H1 (cell line): Measurements from ENCODE around the gene TOR1AIP1. TPM values are rescaled to one million over a fixed set of nuclear protein-coding genes. Genes with fewer than 3 reads are reported as not detected.

ENCODE experiments used
- CTCF ChIA-PET: fragments of 300-600 bp; sonication (Branson Sonifier 250); formaldehyde crosslinking; loops from one replicate; lab custom pipeline; 2021; ENCODE audit not compliant: partially characterized antibody; lab: Charles Lee
- POLR2A ChIA-PET: fragments of 300-600 bp; sonication (Branson Sonifier 250); formaldehyde crosslinking; loops from one replicate; lab custom pipeline; 2021; ENCODE audit warnings: inconsistent platforms; ENCODE audit not compliant: partially characterized antibody; lab: Charles Lee
- DNase-seq, 2 experiments: peaks; one replicate each; pipeline versions ENCODE4 v3.0.0 to v3.0.0-alpha.2; 2010 to 2022; ENCODE audit warnings: low spot score in 2 of 2, low read depth in 1 of 2, mixed read lengths in 1 of 2
- FAIRE-seq: peaks from 2 replicates; lab custom pipeline; 2011; peaks lifted over from hg19 to GRCh38; lab: Jason Lieb, UNC
- H2AFZ ChIP-seq: 2 replicates; pipeline ENCODE4 v1.8.1; 2012; ENCODE audit warnings: low read length, inconsistent platforms
- H2AK5ac ChIP-seq: 2 replicates; pipeline ENCODE4 v1.6.1; 2013; ENCODE audit warnings: low read depth, low read length
- H2BK120ac ChIP-seq: replicated peaks from 2 replicates; pipeline ENCODE3; 2013; ENCODE audit warnings: low read depth, low read length, inconsistent platforms
- H2BK12ac ChIP-seq: 2 replicates; pipeline ENCODE4 v1.6.1; 2013; ENCODE audit warnings: low read depth, low read length
- H2BK15ac ChIP-seq: 2 replicates; pipeline ENCODE4 v1.6.1; 2013; ENCODE audit warnings: low read length
- H2BK20ac ChIP-seq: 2 replicates; pipeline ENCODE4 v1.6.1; 2013; ENCODE audit warnings: low read length
- H2BK5ac ChIP-seq: 2 replicates; pipeline ENCODE4 v1.6.1; 2013; ENCODE audit warnings: low read depth, low read length
- H3K14ac ChIP-seq: 2 replicates; pipeline ENCODE4 v1.6.1; 2013; ENCODE audit warnings: inconsistent platforms; ENCODE audit not compliant: insufficient read length
- H3K18ac ChIP-seq: 2 replicates; pipeline ENCODE4 v1.6.1; 2013; ENCODE audit warnings: low read length; ENCODE audit errors: extremely low read depth
- H3K23ac ChIP-seq: 2 replicates; pipeline ENCODE4 v1.6.1; 2013; ENCODE audit warnings: inconsistent platforms; ENCODE audit not compliant: insufficient read length
- H3K23me2 ChIP-seq: 2 replicates; pipeline ENCODE4 v1.6.1; 2013; ENCODE audit warnings: low read depth, low read length
- H3K27ac ChIP-seq: 2 replicates; pipeline ENCODE4 v1.6.1; 2011; ENCODE audit warnings: low read depth, low read length, inconsistent platforms
- H3K27me3 ChIP-seq, 4 experiments: replicated peaks in 1 of 4; 1 replicate in 1 of 4; 2 replicates in 3 of 4; pipeline versions ENCODE4 v1.6.1 to v1.8.1; 2011 to 2013; ENCODE audit warnings: low read length in 3 of 4, mild to moderate bottlenecking in 3 of 4, inconsistent platforms in 2 of 4, mixed read lengths in 2 of 4, moderate library complexity in 1 of 4; ENCODE audit not compliant: control insufficient read depth in 3 of 4, insufficient read depth in 3 of 4; ENCODE audit errors: extremely low read depth in 1 of 4
- H3K36me3 ChIP-seq, 4 experiments: 2 replicates each; pipeline versions ENCODE4 v1.6.1 to v1.8.1; 2011 to 2013; ENCODE audit warnings: mild to moderate bottlenecking in 4 of 4, low read length in 3 of 4, moderate library complexity in 2 of 4, control low read depth in 1 of 4, inconsistent platforms in 1 of 4; ENCODE audit not compliant: insufficient read depth in 4 of 4, control insufficient read depth in 2 of 4
- H3K4ac ChIP-seq: replicated peaks from 2 replicates; pipeline ENCODE3; 2013; ENCODE audit warnings: low read length, low read depth, mixed read lengths, inconsistent platforms; ENCODE audit not compliant: insufficient read length
- H3K4me1 ChIP-seq, 4 experiments: replicated peaks in 1 of 4; 1 replicate in 1 of 4; 2 replicates in 3 of 4; pipeline versions ENCODE4 v1.6.1 to v1.8.1; 2011 to 2013; ENCODE audit warnings: low read length in 3 of 4, inconsistent platforms in 2 of 4, mixed read lengths in 1 of 4; ENCODE audit not compliant: insufficient read depth in 4 of 4, control insufficient read depth in 3 of 4
- H3K4me2 ChIP-seq, 2 experiments: 2 replicates each; pipeline versions ENCODE4 v1.6.1 to v1.8.1; 2011 to 2013; ENCODE audit warnings: low read depth in 2 of 2, low read length in 2 of 2, control low read depth in 1 of 2, inconsistent platforms in 1 of 2, mild to moderate bottlenecking in 1 of 2; ENCODE audit not compliant: insufficient read depth in 1 of 2
- H3K4me3 ChIP-seq, 4 experiments: fragments of 200-600, 300-600 bp in 1 of 4; sonication (generic), shearing (Covaris generic), sonication (Bioruptor Twin) in 1 of 4; 2 replicates each; pipeline versions ENCODE4 v1.5.1 to v1.8.1; 2011 to 2016; ENCODE audit warnings: low read length in 4 of 4, low read depth in 3 of 4, control low read depth in 2 of 4, inconsistent platforms in 2 of 4, mild to moderate bottlenecking in 2 of 4, mixed read lengths in 1 of 4, moderate library complexity in 1 of 4; ENCODE audit not compliant: insufficient read depth in 2 of 4; ENCODE audit errors: extremely low read depth in 1 of 4
- H3K56ac ChIP-seq: replicated peaks from 2 replicates; pipeline ENCODE3; 2013; ENCODE audit warnings: low read depth, mild to moderate bottlenecking, mixed read lengths, low read length, inconsistent platforms; ENCODE audit not compliant: insufficient read length
- H3K79me1 ChIP-seq: 2 replicates; pipeline ENCODE4 v1.6.1; 2013; ENCODE audit warnings: low read depth, low read length, control low read depth
- H3K79me2 ChIP-seq, 2 experiments: 2 replicates each; pipeline versions ENCODE4 v1.6.1 to v1.8.1; 2012 to 2013; ENCODE audit warnings: low read length in 2 of 2, mild to moderate bottlenecking in 2 of 2, inconsistent platforms in 1 of 2; ENCODE audit not compliant: insufficient read depth in 2 of 2, control insufficient read depth in 1 of 2
- H3K9ac ChIP-seq, 4 experiments: replicated peaks in 1 of 4; 1 replicate in 1 of 4; 2 replicates in 3 of 4; pipeline versions ENCODE4 v1.6.1 to v1.8.1; 2011 to 2013; ENCODE audit warnings: low read depth in 3 of 4, low read length in 3 of 4, control low read depth in 2 of 4, mild to moderate bottlenecking in 2 of 4, moderate library complexity in 2 of 4, inconsistent platforms in 1 of 4; ENCODE audit errors: extremely low read depth in 1 of 4
- H3K9me3 ChIP-seq, 2 experiments: 2 replicates each; pipeline versions ENCODE4 v1.6.1 to v1.8.1; 2012 to 2013; ENCODE audit warnings: mild to moderate bottlenecking in 2 of 2, moderate library complexity in 2 of 2, control low read depth in 1 of 2, inconsistent platforms in 1 of 2, low read depth in 1 of 2, low read length in 1 of 2, mixed read lengths in 1 of 2; ENCODE audit not compliant: insufficient read depth in 2 of 2
- H4K20me1 ChIP-seq, 2 experiments: replicated peaks in 1 of 2; 2 replicates each; pipeline versions ENCODE3 to v1.8.1; 2011 to 2013; ENCODE audit warnings: inconsistent platforms in 2 of 2, low read length in 2 of 2, mild to moderate bottlenecking in 1 of 2; ENCODE audit not compliant: insufficient read depth in 2 of 2, control insufficient read depth in 1 of 2
- H4K5ac ChIP-seq: 2 replicates; pipeline ENCODE4 v1.6.1; 2013; ENCODE audit warnings: low read length, low read depth, mixed read lengths, inconsistent platforms; ENCODE audit not compliant: insufficient read length
- H4K8ac ChIP-seq: 2 replicates; pipeline ENCODE4 v1.8.0; 2013; ENCODE audit warnings: mild to moderate bottlenecking, moderate library complexity, low read length, inconsistent platforms; ENCODE audit not compliant: insufficient read depth; ENCODE audit errors: extremely low read depth
- H4K91ac ChIP-seq: replicated peaks from 2 replicates; pipeline ENCODE3; 2013; ENCODE audit warnings: low read length, mixed read lengths, inconsistent platforms; ENCODE audit not compliant: insufficient read length
- CHD1 ChIP-seq: IDR thresholded peaks from 2 replicates; pipeline ENCODE4 v1.6.1; 2012; ENCODE audit warnings: low read depth, low read length, improper control_type of control experiment
- CTBP2 ChIP-seq: IDR thresholded peaks from 2 replicates; pipeline ENCODE4 v1.7.0; 2011; ENCODE audit warnings: borderline replicate concordance, mild to moderate bottlenecking, moderate library complexity, mixed read lengths, low read length; ENCODE audit not compliant: insufficient read depth, insufficient read length
- GABPA ChIP-seq: IDR thresholded peaks from 2 replicates; pipeline ENCODE4 v1.6.1; 2011; ENCODE audit warnings: mild to moderate bottlenecking, low read length, moderate library complexity, borderline replicate concordance; ENCODE audit not compliant: insufficient read depth
- HDAC2 ChIP-seq, 2 experiments: fragments of 300-600 bp in 1 of 2; sonication (generic) in 1 of 2; IDR thresholded peaks; 2 replicates each; pipeline ENCODE4 v1.6.1; 2011 to 2012; ENCODE audit warnings: low read depth in 2 of 2, low read length in 2 of 2, mild to moderate bottlenecking in 2 of 2, moderate library complexity in 2 of 2, borderline replicate concordance in 1 of 2, inconsistent platforms in 1 of 2
- RAD21 ChIP-seq, 2 experiments: IDR thresholded peaks in 1 of 2; conservative IDR thresholded peaks in 1 of 2; 2 replicates each; pipeline ENCODE4 v1.6.1; 2011; ENCODE audit warnings: low read depth in 2 of 2, low read length in 2 of 2, improper control_type of control experiment in 1 of 2, inconsistent platforms in 1 of 2, mild to moderate bottlenecking in 1 of 2, moderate library complexity in 1 of 2
- RBBP5 ChIP-seq: IDR thresholded peaks from 2 replicates; pipeline ENCODE4 v1.7.1; 2012; ENCODE audit warnings: low read depth, mild to moderate bottlenecking, inconsistent platforms, low read length, moderate library complexity, borderline replicate concordance
- SIN3A ChIP-seq, 2 experiments: IDR thresholded peaks in 1 of 2; conservative IDR thresholded peaks in 1 of 2; 2 replicates each; pipeline ENCODE4 v1.6.1; 2011 to 2012; ENCODE audit warnings: low read length in 2 of 2, improper control_type of control experiment in 1 of 2, low read depth in 1 of 2, mild to moderate bottlenecking in 1 of 2
- SIX5 ChIP-seq: IDR thresholded peaks from 2 replicates; pipeline ENCODE4 v1.6.1; 2011; ENCODE audit warnings: mild to moderate bottlenecking, low read depth, low read length
- WGBS, 2 experiments: shearing (Covaris generic) in 1 of 2; methylation state at CpG; one replicate each; pipeline versions ENCODE4 v1.1.6 to v1.1.7; 2013 to 2015; ENCODE audit warnings: low lambda C conversion rate in 2 of 2, mixed read lengths in 2 of 2, inconsistent platforms in 1 of 2, low coverage in 1 of 2, missing lambda C conversion rate in 1 of 2; ENCODE audit not compliant: insufficient replicate concordance in 2 of 2, insufficient coverage in 1 of 2, insufficient read length in 1 of 2; ENCODE audit errors: extremely low coverage in 1 of 2, missing lambda C conversion rate in 1 of 2; 5-methylcytosine and 5-hydroxymethylcytosine counted together
- polyA plus RNA-seq, 7 experiments: library from polyadenylated mRNA; depleted of rRNA in 3 of 7; stranded (reverse) in 5 of 7; unstranded in 2 of 7; fragments of >200 nt in 5 of 7; fragments of 200-250 nt in 2 of 7; gene quantifications; 1 replicate in 5 of 7; 2 replicates in 1 of 7; 4 replicates in 1 of 7; pipeline versions ENCODE4 v1.2.1 to v1.2.3, GENCODE V29; 2011 to 2013; ENCODE audit warnings: missing spikeins in 2 of 7, mixed read lengths in 2 of 7
- total RNA-seq: library from RNA; stranded (reverse); fragmentation: NEBNext Ultra II Directional; extraction: Animal tissue kit (Norgen Biotek cat#: 25700); gene quantifications from 2 replicates; pipeline ENCODE4 v1.2.1, GENCODE V29; 2021

TOR1AIP1 gene
- total and polyA plus RNA-seq, 2 of the 8 experiments (the other 6 are each of a cell fraction or from before 2014, with no cell fraction given), result 5.7 to 22.8 TPM

DNA sequence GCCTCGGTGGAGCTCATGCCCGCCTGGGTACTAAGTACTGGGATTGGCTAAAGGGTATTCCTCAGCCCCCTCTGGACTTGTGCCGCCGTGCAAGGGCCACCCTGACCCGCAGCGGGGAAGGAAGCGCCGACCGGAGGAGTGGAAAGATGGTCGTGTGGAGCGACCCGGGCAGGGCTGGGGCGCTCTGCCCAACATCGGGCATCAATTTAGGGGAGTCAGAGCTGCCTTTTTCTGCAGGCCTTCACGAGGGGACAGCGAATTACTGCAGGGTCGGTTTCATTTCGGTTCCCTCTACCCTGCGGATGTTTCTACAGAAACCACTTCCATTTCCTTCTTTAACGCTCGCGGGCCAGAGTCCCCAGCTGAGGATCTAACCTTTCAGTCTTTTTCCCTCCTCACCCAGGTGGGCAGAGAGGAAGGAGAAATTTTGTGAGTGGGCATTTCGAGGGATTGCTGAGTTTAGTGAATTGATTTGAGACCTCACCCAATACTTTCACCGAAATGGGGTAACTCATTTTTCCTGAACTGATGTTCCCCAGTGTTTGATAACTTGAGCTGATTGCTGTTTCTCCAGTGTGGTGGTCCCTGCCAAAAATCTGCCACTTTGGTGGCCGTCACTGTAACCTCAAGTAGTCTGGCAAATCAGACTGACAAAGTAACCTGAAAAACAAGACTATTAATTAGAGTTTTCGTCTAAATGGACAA, 1.1 kb downstream of the TOR1AIP1 start:
- ChIA-PET POLR2A (interaction anchor here (0.9 to 2.7 kb wide), 15 partner anchors 8 to 86 kb away, joined by 3 to 16 read pairs (median 4); partner anchors contain the start of gene CEP350), CTCF (interaction anchor here (0.5 to 2.8 kb wide), 10 partner anchors 8 to 284 kb away, joined by 3 to 12 read pairs (median 4); partner anchors contain the start of gene CEP350)
- FAIRE-seq (no peak), DNase-seq (no peak)
- peak overlapping the region; percentile 93 for H3K27ac ChIP-seq
- H3K79me1 ChIP-seq, result peaks cover 1% of the 10 kb centered on the region; the same call in 1 of the 2 replicates
- H4K5ac ChIP-seq, result peak overlapping the region; percentile 91
- peak overlapping the region; percentile 46 for H2BK5ac ChIP-seq
- no peak overlapping the region for H3K14ac ChIP-seq
- H3K27me3 ChIP-seq, result no peaks in the 10 kb centered on the region
- no peak overlapping the region; the same call in 1 of the 2 replicates for H2BK12ac ChIP-seq
- no peak overlapping the region for H3K4ac ChIP-seq
- peak overlapping the region; percentile 92; the same call in 1 of the 2 replicates for H3K18ac ChIP-seq
- peak overlapping the region; percentile 90 for H3K56ac ChIP-seq
- H4K91ac ChIP-seq, result no peak overlapping the region
- peak overlapping the region; percentile 91; the same call in 1 of the 2 replicates for H4K8ac ChIP-seq
- WGBS, 2 experiments, result 2% methylated on average over 26 of the region's 26 CpGs; no CpG with 5 or more reads in 1 of the 2 experiments
- H2AK5ac ChIP-seq, result no peak overlapping the region
- no peaks in the 10 kb centered on the region for H3K9me3 ChIP-seq
- H3K79me2 ChIP-seq, result peaks cover 0 to 7% of the 10 kb centered on the region in 2 experiments; a peak in 2 of 4 replicates
- no peak overlapping the region for H2BK120ac ChIP-seq
- no peak overlapping the region for H2BK20ac ChIP-seq
- H3K4me1 ChIP-seq, result peaks cover 0 to under 1% (median 0%) of the 10 kb centered on the region in 4 experiments; a peak in 1 of 7 replicates
- H3K4me3 ChIP-seq, result peak overlapping the region; percentile 87 to 92 (median 90)
- H2AFZ ChIP-seq, result peak overlapping the region; percentile 90
- H3K9ac ChIP-seq, result peak overlapping the region; percentile 64 to 99 (median 88)
- H3K23me2 ChIP-seq, result peaks cover 12% of the 10 kb centered on the region
- no peak overlapping the region for H3K23ac ChIP-seq
- H3K36me3 ChIP-seq, result peaks cover 0 to 16% (median 0%) of the 10 kb centered on the region in 4 experiments; a peak in 2 of 8 replicates
- H2BK15ac ChIP-seq, result no peak overlapping the region; the same call in 1 of the 2 replicates
- no peaks in the 10 kb centered on the region for H4K20me1 ChIP-seq
- peak overlapping the region; percentile 81 to 90 for H3K4me2 ChIP-seq
- TF ChIP-seq SIX5, result no peak
- TF ChIP-seq GABPA, result no peak
- TF ChIP-seq CTBP2, result no peak
- TF ChIP-seq RBBP5, result peak; percentile 33
- no peak for TF ChIP-seq HDAC2 (IDR thresholded peaks at IDR 0.05; ENCODE audit: borderline replicate concordance in 1 of 2, low read depth in 2 of 2, low read length in 2 of 2)
- TF ChIP-seq CHD1, result no peak
- peak in 1 of 2 experiments; percentile 0; a peak in 1 of 4 replicates for TF ChIP-seq RAD21 (IDR thresholded peaks at IDR 0.05 in 1 of 2, conservative IDR thresholded peaks at IDR 0.05 in 1 of 2; ENCODE audit: low read depth in 2 of 2, low read length in 2 of 2)
- 0 out of 4 replicates have a peak, but pooled peaks of 1 of the 2 experiments have one; percentile 60 for TF ChIP-seq SIN3A (conservative IDR thresholded peaks at IDR 0.05 in 1 of 2, IDR thresholded peaks at IDR 0.05 in 1 of 2; ENCODE audit: low read depth in 1 of 2, low read length in 2 of 2)
